IMR-90 (cell line): ENCODE measurements around the gene LILRA6.
"Not testable (repeated sequence)": the region's sequence is repeated elsewhere in the genome, so short reads cannot be mapped to it uniquely, and the experiment has no call there.

Source experiments
- CEBPB ChIP-seq: IDR thresholded peaks from 2 replicates; pipeline ENCODE4 v1.6.1; 2012; ENCODE audit warnings: low read depth, low read length, improper control_type of control experiment
- MAZ ChIP-seq: IDR thresholded peaks from 2 replicates; pipeline ENCODE4 v1.6.1; 2012; ENCODE audit warnings: low read depth, mild to moderate bottlenecking, low read length, improper control_type of control experiment, moderate library complexity, borderline replicate concordance
- POLR2A ChIP-seq: IDR thresholded peaks from 2 replicates; pipeline ENCODE4 v1.6.1; 2012; ENCODE audit warnings: mild to moderate bottlenecking, low read depth, low read length
- TF ChIP-seq, protein P1 (sequence below): conservative IDR thresholded peaks from 2 replicates; pipeline ENCODE4 v1.5.1; 2012; ENCODE audit warnings: mild to moderate bottlenecking, low read depth, low read length, improper control_type of control experiment
- TF ChIP-seq, protein P2 (sequence below): fragments of 150-350 bp; IDR thresholded peaks from 2 replicates; pipeline ENCODE4 v1.6.1; 2016; ENCODE audit warnings: low read depth, mild to moderate bottlenecking, low read length, moderate library complexity, borderline replicate concordance

DNA sequence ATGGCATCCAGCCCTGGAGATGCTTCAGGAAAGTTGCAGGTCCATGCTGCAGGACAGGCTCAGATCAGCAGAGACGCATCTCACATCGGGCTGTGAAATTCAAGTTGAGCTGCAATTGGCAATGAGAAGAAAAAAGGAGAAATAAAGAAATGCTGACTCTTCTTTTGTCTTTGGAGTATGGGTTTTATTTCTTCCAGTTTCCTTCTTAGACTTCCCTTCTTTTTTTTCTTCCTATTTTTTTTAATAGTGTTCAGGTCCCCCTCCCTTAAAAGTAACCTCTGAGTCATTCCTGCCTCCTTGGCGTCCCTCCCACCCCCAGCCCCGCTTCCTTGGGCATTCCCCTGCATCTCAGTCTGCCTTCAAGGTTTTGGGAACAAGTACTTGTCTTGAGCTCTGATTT lies 29.0 kb upstream of the LILRA6 start:
- TF ChIP-seq CEBPB, MAZ, POLR2A: not testable (repeated sequence)
- TF ChIP-seq, protein P1, sequence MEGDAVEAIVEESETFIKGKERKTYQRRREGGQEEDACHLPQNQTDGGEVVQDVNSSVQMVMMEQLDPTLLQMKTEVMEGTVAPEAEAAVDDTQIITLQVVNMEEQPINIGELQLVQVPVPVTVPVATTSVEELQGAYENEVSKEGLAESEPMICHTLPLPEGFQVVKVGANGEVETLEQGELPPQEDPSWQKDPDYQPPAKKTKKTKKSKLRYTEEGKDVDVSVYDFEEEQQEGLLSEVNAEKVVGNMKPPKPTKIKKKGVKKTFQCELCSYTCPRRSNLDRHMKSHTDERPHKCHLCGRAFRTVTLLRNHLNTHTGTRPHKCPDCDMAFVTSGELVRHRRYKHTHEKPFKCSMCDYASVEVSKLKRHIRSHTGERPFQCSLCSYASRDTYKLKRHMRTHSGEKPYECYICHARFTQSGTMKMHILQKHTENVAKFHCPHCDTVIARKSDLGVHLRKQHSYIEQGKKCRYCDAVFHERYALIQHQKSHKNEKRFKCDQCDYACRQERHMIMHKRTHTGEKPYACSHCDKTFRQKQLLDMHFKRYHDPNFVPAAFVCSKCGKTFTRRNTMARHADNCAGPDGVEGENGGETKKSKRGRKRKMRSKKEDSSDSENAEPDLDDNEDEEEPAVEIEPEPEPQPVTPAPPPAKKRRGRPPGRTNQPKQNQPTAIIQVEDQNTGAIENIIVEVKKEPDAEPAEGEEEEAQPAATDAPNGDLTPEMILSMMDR = not testable (repeated sequence)
- TF ChIP-seq, protein P2, sequence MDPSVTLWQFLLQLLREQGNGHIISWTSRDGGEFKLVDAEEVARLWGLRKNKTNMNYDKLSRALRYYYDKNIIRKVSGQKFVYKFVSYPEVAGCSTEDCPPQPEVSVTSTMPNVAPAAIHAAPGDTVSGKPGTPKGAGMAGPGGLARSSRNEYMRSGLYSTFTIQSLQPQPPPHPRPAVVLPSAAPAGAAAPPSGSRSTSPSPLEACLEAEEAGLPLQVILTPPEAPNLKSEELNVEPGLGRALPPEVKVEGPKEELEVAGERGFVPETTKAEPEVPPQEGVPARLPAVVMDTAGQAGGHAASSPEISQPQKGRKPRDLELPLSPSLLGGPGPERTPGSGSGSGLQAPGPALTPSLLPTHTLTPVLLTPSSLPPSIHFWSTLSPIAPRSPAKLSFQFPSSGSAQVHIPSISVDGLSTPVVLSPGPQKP = not testable (repeated sequence)
